COLO668 (cell line): ENCODE data around the gene HNRNPUL1.
"Not testable (repeated sequence)": the region's sequence is repeated elsewhere in the genome, so short reads cannot be mapped to it uniquely, and the experiment has no call there.

Experiments
- DNase-seq: peaks from one replicate; lab custom pipeline; 2025; ENCODE audit not compliant: unreplicated experiment; lab: John Stamatoyannopoulos, UW

The HNRNPUL1 gene

GRCh38 chr19:41324231-41324702 lies 60.1 kb downstream of the HNRNPUL1 start:
- DNase-seq = no peak

GRCh38 chr19:41324921-41325639 lies 60.9 kb downstream of the HNRNPUL1 start:
- DNase-seq = peak; percentile 9

DNA sequence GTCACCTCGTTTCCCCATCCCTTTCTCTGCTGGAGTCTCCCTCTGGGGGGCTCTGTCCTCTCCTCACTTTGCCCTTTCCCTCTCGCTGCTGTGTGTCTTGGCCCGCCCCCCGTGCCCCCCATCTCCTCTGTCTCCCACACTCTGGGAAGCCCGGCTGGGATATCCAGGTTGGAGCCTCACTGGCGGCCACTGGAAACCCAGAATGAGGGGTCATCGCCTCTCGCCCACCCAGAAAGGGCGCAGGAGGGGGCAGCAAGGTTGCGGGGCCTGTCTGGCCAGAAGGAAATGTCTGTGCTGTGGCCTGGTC lies 61.4 kb downstream of the HNRNPUL1 start:
- no peak for DNase-seq

- DNase-seq = peak; percentile 28
Measured at GRCh38 chr19:41325947-41326706, 62.0 kb downstream of the HNRNPUL1 start.

DNA sequence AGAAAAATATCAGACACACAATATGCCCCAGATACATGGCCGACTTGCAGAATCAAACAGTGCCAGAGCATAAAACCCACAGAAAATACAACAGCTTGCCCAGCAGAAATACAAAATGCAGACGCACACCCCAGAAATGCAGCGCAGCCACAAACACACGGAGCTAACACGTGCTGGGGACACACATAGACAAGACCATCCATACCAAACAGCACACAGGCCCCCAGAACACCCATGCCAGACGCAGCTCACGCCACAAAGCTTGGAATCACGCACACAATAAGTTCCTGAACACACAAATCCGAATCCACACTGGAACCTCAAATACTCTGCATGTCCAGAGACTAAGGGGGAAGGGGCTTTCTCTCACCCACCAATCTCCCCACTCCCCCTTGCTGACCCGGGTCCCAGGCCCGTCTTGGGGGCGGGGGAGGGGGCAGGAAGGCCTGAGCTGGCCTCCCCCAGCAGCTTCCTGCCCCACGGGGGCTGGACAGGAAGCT lies 63.0 kb downstream of the HNRNPUL1 start:
- DNase-seq = no peak

DNA sequence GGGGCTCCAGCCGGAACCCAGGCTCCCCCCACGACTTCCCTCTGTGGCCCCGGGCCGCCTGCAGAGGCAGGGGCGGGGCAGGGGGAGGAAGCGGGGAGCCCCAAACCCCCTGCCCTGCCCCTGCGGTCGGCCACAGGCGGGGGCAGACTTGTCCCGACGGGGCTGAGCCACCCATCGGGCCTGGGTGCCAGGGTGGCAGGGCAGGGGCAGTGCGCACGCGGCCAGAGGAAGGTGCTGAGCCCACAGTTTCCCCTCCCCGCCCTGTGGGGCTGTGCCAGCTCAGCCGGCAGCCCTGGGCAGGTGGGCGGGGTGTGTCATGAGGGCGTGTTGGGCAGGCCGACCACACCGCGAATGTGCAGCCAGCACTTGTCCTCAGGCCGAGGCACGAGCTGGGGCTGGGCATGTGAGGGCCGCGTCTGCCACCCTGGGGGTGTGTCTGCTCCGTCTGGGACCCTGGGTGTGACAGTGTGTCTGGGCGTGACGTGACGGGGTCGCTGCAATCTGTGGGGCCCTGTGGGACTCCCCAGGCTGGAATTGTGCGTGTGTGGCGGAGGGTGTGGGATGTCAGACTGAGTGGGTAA lies 63.5 kb downstream of the HNRNPUL1 start:
- peak; percentile 51 for DNase-seq

DNA sequence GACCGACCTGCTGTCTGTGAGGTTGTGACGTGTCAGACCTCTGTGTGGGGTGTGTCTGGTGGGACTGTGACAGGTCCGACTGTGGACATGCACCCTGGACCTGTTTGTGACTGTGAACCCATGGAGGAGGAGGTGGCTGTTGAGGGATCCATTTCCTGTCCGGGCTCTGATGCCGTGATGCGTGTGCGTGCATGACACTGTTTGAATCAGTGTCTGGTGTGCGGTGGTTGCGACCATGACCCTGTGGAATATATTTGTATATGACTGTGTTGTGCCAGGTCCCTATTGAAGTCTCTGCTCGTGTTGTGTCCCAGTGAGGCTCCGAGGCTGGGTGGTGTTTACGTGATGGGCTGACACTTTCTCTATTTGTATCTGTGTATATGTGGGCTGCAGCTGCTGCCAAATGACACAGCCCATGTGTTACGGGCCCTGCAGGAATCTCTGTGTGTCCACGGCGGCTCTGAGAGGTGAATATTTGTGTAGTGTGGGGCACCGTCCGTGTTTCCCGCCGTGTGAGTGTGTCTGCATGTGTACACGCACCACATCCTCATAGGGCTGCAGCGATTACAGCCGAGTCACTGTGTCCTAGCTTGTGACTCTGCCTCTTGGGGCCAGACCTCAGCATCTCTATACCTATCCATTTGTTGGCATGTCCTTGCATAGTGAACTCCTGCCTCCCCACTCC lies 64.1 kb downstream of the HNRNPUL1 start:
- DNase-seq = peak; percentile 21

DNA sequence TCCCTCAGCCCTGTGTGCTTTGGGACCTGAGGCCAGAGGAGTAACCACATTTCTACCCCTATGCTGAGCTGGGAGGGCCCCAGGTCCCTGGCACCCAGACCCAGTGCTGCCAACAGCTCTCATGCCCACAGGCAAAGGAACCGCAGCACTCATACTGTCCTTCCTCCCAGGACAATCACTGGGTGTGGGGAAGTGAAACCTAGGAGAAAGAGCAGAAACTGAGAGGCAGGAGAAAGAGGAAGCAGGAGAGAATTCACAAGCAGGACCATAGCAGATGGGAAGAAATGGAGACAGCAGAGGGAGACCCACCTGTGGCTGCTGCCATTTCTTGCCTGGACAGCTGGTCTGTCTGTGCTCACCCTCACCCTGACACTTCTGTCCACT lies 64.7 kb downstream of the HNRNPUL1 start:
- no peak for DNase-seq

DNA sequence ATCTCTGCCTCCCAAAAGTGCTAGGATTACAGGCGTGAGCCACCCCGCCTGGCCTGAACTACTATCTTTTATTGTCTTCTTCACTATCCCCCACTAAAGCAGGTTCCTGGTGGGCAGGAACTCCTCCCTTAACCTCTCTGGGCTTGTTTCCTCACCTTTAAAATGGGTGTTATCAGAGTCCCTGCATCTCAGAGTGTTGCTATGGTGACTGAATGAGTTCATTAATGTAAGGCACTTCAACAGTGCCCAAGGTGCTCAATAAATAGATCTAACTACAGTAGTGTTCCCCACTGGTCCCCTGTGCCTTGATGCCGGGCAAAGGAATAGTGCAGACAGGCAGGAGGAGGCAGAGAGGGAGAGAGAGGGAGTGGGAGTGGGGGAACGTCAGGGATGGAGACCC lies 66.3 kb downstream of the HNRNPUL1 start:
- no peak for DNase-seq

DNA sequence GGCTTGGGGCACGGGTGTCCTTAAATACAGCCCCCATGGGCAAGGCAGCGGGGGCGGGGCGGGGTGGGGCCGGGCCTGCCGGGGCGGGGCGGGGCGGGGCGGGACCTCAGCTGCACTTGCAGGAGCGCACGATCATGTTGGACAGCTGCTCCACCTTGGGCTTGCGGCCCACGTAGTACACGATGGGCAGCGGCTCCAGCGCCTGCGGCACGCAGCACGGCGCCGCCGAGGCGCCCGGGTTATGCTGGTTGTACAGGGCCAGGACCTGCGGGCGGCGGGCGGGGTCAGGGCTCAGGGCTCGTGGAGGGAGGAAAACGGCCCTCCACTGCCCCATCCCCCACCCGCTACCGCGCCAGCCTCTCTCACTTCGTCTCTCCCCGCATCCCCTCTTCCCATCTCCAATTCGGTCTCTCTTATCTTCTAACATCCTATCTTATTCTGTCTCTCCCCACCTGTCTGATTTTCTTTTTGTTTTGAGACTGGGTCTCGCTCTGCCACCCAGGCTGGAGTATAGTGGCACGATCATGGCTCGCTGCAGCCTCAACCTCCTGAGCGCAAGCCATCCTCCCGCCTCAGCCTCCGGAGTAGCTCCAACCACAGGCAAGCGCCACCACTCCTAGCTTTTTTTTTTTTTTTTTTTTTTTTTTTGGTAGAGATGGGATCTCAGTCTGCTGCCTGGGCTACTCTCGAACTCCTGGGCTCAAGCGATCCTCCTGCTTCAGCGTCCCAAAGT lies 66.9 kb downstream of the HNRNPUL1 start:
- no peak for DNase-seq

- DNase-seq = no peak
Measured at GRCh38 chr19:41332000-41332399, 67.8 kb downstream of the HNRNPUL1 start.

- DNase-seq = no peak
Measured at GRCh38 chr19:41332468-41332867, 68.3 kb downstream of the HNRNPUL1 start.

DNA sequence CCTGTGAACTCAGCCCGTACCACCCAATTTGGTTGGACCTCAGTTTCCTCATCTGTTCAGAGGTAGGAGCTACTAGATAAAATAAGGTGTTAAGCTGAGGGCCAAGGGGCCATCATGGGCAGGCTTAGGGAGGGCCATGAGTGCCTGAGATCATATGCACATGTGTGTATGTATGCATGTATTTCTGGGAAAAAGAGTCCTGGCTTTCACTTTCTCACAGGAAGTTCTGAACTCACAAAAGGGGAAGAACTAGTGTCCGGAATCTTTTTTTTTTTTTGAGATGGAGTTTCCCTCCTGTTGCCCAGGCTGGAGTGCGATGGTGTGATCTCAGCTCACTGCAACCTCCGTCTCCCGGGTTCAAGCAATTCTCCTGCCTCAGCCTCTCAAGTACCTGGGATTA lies 70.6 kb downstream of the HNRNPUL1 start:
- no peak for DNase-seq

GRCh38 chr19:41335467-41335866 lies 71.3 kb downstream of the HNRNPUL1 start:
- DNase-seq = no peak

- DNase-seq = no peak
Measured at GRCh38 chr19:41339936-41340335, 75.8 kb downstream of the HNRNPUL1 start.

GRCh38 chr19:41341669-41342490 lies 77.7 kb downstream of the HNRNPUL1 start:
- peak; percentile 60 for DNase-seq

GRCh38 chr19:41344162-41344561 lies 80.0 kb downstream of the HNRNPUL1 start:
- no peak for DNase-seq

DNA sequence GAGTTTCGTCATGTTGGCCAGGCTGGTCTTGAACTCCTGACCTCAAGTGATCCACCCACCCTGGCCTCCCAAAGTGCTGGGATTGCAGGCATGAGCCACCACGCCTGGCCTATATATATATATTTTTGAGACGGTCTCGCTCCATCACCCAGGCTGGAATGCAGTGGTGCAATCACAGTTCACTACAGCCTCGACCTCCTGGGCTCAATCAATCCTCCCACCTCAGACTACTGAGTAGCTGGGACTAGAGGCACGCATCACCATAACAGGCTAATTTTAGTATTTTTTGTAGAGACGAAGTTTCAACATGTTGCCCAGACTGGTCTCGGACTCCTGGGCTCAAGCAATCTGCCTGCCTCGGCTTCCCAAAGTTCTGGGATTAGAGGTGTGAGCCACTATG lies 82.7 kb downstream of the HNRNPUL1 start:
- not testable (repeated sequence) for DNase-seq

- DNase-seq = no peak
Measured at GRCh38 chr19:41350735-41351338, 86.7 kb downstream of the HNRNPUL1 start.
